ENCODE results near the gene ANKRD33B.

ANKRD33B gene

DNA sequence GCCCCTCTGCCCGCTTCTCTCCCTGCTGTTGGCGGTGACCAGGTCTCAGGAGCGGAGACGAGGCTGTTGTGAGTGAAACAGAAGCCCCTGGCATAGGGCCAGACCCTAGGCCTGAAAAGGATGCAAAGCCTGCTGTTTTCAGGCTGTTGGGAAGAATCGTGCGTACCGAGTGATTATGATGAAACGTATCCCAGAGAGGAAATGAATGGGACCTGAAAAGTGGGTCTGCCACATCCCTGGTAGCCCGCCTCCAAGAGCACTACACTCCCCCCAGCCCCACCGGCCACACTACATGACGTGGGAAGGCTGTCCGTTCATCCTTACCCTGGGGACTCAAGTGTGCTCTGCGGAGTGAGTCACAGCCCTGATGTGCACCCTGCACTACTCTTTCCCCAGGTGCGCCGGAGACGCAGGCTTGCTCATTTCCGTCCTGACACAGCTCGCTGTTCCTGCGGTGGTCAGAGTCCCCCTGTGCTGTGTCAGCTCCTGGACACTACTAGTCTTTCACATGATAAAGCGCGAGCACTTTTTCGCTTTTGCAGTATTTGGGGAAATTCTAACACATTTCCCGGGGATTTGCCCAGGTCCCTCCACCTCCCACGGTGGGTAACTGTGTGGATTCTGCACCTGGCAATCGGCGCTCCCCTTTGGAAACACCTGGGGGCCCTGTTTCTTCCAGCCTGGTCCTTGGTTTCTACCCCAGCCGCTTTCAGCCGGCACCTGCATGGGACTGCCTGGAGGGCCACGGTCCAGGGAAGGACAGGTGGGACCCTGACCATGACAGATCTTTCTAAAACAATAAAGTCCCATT lies 91.5 kb downstream of the ANKRD33B start:
- TF ChIP-seq CTCF (IDR thresholded peaks at IDR 0.05; ENCODE audit: borderline replicate concordance, insufficient read depth, low read depth, low read length): no peak

DNA sequence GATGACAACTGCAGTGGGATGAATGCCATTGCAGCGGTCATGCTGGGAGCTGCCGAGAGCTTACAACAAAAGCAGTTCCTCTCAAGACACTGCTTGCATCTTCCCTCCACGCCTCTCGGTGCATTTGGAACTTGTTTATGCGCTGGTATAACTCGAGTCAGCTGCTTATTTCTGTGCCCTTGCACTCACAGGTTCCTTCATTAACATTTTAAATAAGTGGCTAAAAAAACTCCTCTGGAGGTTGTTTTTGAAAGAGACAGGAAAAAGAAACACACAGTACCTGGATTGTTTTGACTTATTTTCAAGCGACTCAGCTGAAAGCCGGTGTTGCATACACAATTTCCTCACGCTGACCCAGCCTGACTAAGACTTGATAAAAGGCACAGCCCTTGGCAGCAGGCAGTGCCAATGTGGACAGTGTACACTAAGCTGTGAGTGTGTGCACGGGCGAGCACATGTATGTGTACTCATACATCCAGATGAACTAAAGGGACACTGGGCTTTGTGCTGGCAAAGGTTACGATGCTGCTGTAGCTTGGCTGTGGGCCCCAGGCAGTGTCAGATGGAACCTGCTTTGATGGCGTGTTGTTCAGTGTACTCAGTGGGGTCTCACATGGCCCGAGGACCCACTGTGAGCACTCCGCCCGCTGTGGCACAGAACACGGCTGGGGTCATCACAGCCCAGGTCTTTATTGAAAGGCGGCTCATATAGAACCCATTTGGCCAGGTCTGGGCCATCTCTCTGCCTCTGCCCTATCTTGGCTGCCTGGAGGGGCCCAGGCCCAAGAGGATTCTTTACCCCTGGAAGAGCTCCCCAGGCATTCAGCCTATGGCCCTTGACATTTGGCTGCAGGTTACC lies 92.3 kb downstream of the ANKRD33B start:
- TF ChIP-seq CTCF (IDR thresholded peaks at IDR 0.05; ENCODE audit: borderline replicate concordance, insufficient read depth, low read depth, low read length): no peak
- no peak overlapping the region for H3K4me3 ChIP-seq (ENCODE audit: low read depth, low read length)

More for the DNA sequence above, 91.5 kb downstream of the ANKRD33B start:
- no peak overlapping the region for H3K4me3 ChIP-seq (ENCODE audit: low read depth, low read length)

GRCh38 chr5:10658265-10658664 lies 94.4 kb downstream of the ANKRD33B start:
- no peak overlapping the region for H3K4me3 ChIP-seq (ENCODE audit: low read depth, low read length)
- TF ChIP-seq CTCF (IDR thresholded peaks at IDR 0.05; ENCODE audit: borderline replicate concordance, insufficient read depth, low read depth, low read length): no peak

DNA sequence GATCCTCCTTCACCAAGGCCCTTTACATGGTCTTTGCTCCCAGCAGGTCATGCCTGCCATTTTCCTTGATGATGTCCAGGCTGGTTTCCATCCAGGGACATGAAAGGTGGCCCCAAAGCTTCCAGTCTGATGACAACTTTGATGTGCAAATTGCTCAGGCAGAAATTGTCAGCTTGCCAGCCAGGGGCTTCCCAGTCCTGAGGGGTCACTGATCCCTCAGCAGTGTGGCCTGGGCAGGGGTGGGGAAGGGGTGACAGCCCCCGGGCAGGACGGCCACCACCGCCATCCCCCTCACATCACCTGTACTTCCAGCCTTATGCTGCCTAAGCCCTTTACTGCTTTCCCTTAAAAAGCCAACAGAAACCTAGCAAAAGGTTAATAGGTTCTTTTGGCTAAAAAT lies 96.3 kb downstream of the ANKRD33B start:
- TF ChIP-seq CTCF (IDR thresholded peaks at IDR 0.05; ENCODE audit: borderline replicate concordance, insufficient read depth, low read depth, low read length): no peak
- no peak overlapping the region for H3K4me3 ChIP-seq (ENCODE audit: low read depth, low read length)

DNA sequence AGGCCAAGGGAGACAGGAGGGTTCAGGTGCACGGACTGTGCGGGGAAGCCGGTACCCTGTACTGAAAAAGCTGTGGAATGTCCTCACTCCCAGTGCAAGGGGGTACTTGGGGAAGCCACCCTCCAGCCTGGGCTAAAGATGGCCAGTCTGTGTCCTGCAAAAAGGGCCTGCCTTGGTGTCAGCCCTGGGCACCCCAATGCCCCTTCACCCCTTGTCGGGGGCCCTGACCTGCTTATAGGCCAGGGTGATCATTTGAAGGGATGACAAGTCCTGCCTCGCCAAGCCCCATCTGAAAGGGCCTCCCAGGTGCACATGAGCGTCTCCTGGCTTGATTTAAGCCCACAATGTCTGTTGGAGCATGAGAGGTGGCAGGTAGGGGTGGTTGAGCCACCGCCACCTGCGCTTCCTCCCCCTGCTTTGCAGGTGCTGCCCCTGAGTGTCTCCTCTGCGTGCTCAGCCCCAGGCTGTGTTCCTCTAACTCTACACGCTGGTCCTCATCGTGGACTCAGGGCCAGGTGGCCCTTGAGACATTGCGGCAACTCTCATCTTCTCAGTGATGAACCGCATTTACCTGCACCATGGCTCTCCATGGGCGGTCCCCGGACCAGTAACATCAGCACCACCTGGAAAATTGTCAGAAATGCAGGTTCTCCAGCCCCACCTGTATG lies 97.0 kb downstream of the ANKRD33B start:
- no peak for TF ChIP-seq CTCF (IDR thresholded peaks at IDR 0.05; ENCODE audit: borderline replicate concordance, insufficient read depth, low read depth, low read length)
- H3K4me3 ChIP-seq (ENCODE audit: low read depth, low read length): no peak overlapping the region

DNA sequence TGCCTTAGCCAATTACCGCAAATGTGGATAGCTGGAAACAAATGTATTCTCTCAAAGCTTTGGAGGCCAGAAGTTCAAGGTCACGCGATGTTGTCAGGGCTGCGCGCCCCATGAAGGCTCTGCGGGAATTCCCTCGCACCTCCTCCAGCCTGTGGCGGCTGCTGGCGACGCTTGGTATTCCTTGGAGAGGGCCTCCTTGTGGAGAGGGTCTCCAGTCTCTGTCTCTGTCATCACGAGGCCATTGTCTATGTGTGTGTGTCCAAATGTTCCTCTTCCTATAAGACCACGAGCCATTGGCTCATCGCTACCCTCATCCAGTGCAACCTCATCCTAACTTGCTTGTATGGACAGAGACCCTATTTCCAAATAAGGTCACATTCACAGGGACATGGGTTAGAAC lies 97.5 kb downstream of the ANKRD33B start:
- no peak overlapping the region for H3K4me3 ChIP-seq (ENCODE audit: low read depth, low read length)
- TF ChIP-seq CTCF (IDR thresholded peaks at IDR 0.05; ENCODE audit: borderline replicate concordance, insufficient read depth, low read depth, low read length): no peak

All from GM12875 (cell line).